22Rv1 (cell line): ENCODE data around the gene NKX6-2.

Experiments used
- CTCF ChIP-seq: fragments of 450-650 bp; IDR thresholded peaks from 2 replicates; pipeline ENCODE4 v1.5.1; 2017; ENCODE audit warnings: mild to moderate bottlenecking
- ZFX ChIP-seq: fragments of 450-650 bp; IDR thresholded peaks from 2 replicates; pipeline ENCODE4 v1.6.1; 2017; ENCODE audit warnings: antibody characterized with exemption, borderline replicate concordance

GRCh38 chr10:132756591-132756990, 29.4 kb downstream of the NKX6-2 start:
- no peak for TF ChIP-seq CTCF
- no peak for TF ChIP-seq ZFX
